ENCODE results near the gene FKBP4.

DNA sequence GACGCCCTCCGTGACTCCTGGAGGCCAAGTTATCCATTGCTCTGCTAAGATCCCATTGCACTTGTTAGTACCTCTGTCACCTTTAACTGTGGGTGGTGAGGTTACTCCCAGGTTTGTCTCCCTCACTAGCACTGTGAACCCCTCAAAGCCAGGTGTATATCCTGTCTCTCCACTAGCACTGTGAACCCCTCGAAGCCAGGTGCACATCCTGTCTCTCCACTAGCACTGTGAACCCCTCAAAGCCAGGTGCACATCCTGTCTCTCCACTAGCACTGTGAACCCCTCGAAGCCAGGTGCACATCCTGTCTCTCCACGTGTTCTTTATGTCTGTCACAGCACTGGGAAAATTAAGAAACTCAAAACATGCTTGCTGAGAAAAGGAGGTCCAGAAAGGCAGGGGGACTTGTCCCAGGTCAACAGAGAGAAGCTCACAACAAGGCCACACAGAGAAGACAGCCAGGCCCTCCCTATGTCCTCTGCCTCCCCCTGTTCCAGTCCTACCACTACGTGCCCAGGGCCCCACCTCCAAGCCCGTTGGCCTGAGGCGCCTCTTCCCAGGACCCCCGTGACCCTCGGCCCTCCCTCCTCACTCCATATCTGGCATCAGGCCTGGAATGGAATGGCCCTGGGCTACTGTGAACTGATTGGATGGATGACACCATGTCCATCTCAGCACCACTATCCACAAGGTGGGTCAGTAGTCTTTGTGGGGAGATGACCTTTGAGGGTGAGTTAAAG lies 26.4 kb upstream of the FKBP4 start:
- TF ChIP-seq, protein P1, sequence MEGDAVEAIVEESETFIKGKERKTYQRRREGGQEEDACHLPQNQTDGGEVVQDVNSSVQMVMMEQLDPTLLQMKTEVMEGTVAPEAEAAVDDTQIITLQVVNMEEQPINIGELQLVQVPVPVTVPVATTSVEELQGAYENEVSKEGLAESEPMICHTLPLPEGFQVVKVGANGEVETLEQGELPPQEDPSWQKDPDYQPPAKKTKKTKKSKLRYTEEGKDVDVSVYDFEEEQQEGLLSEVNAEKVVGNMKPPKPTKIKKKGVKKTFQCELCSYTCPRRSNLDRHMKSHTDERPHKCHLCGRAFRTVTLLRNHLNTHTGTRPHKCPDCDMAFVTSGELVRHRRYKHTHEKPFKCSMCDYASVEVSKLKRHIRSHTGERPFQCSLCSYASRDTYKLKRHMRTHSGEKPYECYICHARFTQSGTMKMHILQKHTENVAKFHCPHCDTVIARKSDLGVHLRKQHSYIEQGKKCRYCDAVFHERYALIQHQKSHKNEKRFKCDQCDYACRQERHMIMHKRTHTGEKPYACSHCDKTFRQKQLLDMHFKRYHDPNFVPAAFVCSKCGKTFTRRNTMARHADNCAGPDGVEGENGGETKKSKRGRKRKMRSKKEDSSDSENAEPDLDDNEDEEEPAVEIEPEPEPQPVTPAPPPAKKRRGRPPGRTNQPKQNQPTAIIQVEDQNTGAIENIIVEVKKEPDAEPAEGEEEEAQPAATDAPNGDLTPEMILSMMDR (IDR thresholded peaks at IDR 0.05) = no peak
- no peak for TF ChIP-seq EP300 (IDR thresholded peaks at IDR 0.05)

Measured in stomach (tissue), 4 donors.